Astrocyte of the cerebellum (primary cell): ENCODE data around the gene LITAFD.

Experiments used
- DNase-seq: peaks from one replicate; pipeline ENCODE4 v3.0.0-alpha.2; 2011; ENCODE audit warnings: low read depth
- H3K4me3 ChIP-seq: 2 replicates; pipeline ENCODE4 v1.5.1; 2011; ENCODE audit warnings: mild to moderate bottlenecking, low read depth, low read length, moderate library complexity
- CTCF ChIP-seq: IDR thresholded peaks from 2 replicates; pipeline ENCODE4 v1.5.1; 2012; ENCODE audit warnings: low read length, low read depth, moderate library complexity, mild to moderate bottlenecking; ENCODE audit errors: missing control alignments
- in situ Hi-C: cut with HindIII; loops from 2 replicates; pipeline ENCODE4 v1.10.0; 2017; ENCODE audit warnings: low sequenced_read_pairs

LITAFD gene

GRCh38 chr16:8864480-8865110, 17.6 kb upstream of the LITAFD start:
- no peak for TF ChIP-seq CTCF
- no peak overlapping the region for H3K4me3 ChIP-seq
- DNase-seq, result no peak
- in situ Hi-C loops, result no loop called here

- TF ChIP-seq CTCF, result no peak
- DNase-seq, result no peak
- in situ Hi-C loops, result no loop called here
- no peak overlapping the region for H3K4me3 ChIP-seq
Observed at GRCh38 chr16:8865145-8865882, 16.8 kb upstream of the LITAFD start.

- peak overlapping the region; percentile 71 for H3K4me3 ChIP-seq
- TF ChIP-seq CTCF, result no peak
- in situ Hi-C loops, result no loop called here
- no peak for DNase-seq
Observed at GRCh38 chr16:8866118-8866883, 15.8 kb upstream of the LITAFD start.

DNA sequence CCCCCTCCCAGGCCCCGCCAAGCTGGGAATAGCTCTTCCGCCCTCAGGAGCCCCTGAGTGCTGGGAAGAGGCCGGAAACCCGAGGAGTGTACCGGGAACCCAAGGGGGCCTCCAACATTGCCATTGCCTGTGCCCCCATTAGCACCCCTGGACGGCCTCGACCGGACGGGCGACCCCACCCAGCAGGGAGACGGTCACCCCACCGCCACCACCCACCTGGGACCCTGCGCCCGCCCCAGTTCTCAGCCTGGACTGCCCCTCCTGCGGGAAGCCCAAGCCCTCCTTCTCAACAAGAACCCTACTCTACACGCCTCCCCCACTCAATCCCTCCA, 15.3 kb upstream of the LITAFD start:
- DNase-seq, result no peak
- peak overlapping the region; percentile 71 for H3K4me3 ChIP-seq
- in situ Hi-C loops, result no loop called here
- no peak for TF ChIP-seq CTCF

GRCh38 chr16:8867216-8867931, 14.8 kb upstream of the LITAFD start:
- peak overlapping the region; percentile 71 for H3K4me3 ChIP-seq
- DNase-seq, result no peak
- TF ChIP-seq CTCF, result no peak
- in situ Hi-C loops, result no loop called here

DNA sequence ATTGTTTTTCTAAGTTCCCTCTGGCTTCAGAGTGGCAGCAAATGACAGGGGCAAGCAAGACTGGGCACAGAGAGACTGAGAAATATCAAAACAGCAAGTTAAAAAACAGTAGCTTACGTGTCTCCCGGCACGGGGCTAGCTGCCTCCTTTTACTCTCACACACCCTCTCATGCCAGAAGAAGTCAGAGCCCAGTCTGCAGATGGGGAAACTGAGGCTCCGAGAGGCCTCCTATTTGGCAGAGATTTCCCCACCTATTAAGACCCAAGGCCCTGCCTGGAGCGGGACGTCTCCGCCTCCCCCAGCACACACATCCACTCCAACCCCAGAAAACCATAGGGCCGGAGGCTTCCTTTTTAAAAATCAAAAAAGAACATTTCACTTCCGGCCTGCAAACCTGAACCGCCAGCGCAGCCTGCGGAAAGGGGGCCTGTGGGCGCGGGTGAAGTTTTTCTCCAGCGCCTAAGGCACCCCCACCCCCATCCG, 14.2 kb upstream of the LITAFD start:
- TF ChIP-seq CTCF, result no peak
- no peak for DNase-seq
- H3K4me3 ChIP-seq, result peak overlapping the region; percentile 71
- in situ Hi-C loops, result no loop called here
